ENCODE measurements around the gene NRAP.

Gene NRAP

DNA sequence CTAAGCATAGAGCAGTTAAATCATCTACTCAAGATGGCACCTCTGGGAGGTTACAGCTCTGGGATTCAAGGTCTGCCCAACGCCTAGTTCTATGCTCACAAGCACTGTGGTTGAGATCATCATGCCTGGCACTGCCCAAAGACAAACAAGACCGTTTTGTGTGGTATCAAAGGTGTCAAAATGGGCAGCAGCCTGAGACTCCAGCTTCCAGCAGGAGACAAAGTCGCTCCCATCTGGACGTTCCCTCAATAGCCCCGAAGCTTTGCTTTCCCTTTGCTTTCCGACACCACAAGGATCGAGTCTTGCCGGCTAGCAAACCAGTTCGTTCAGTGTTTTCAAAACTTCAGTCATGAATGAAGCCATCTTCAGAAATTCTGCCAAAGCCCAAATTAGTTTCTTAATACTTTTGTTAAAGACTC, 105.9 kb downstream of the NRAP start:
- no peak for FAIRE-seq

DNA sequence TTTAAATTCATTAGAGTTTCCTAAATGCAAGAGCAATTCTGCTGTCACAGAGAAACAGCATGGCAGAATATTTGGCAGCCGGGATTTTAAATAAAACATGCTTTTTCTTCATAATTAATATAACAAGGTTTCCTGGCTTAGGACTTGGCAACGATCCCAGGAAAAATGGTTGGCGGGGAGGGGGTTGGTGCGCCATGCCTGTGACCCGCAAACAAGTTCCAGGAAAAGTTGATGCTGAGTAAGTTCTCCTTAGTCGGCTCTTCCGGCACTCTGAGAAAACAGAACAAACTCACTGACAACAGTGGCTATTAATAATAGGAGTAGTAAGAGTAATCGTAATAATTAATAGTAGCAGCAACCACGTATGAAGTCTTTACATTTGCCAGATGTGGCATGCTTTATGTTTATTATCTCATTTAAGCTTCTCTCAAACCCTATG, 106.4 kb downstream of the NRAP start:
- FAIRE-seq, result no peak

DNA sequence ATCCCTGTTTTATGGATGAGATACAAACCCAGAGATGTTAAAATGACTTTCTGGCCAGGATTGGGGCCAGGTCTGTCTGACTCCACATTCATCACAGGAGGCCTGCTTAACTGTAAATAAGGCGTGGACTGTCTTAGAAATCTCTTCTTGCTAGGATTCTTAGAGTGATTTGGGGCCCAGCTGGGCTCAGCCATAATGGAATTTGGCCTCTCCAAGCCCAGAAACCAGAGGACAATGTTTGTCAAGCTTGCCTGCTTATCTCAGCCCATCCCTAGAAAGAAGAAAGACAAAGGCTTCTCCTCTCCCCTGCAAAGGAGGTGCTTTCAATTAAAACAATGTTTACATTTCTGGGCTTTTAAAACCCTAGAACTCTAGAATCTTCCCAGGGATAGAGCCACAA, 108.1 kb downstream of the NRAP start:
- FAIRE-seq, result no peak

DNA sequence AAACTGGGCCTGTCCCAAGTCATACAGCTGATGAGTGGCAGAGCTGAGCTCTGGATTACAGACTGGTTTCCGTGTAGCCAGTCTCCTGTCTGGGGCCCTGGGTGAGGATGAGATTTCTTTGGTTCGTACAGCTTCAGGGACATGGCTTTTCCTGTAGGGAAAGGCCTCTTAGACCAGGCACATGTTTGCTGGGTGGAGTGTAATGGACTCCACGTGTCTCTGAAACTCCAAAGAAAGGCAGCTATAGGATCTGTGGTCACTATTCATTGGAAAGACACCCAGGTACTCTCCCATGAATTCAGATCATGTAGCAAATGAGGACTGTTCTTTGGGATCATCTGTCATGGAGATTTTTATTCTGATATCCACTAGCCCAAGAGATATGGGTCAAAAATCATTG, 108.6 kb downstream of the NRAP start:
- no peak for FAIRE-seq

- no peak for FAIRE-seq
Observed at GRCh38 chr10:113554214-113554613, 109.6 kb downstream of the NRAP start.

DNA sequence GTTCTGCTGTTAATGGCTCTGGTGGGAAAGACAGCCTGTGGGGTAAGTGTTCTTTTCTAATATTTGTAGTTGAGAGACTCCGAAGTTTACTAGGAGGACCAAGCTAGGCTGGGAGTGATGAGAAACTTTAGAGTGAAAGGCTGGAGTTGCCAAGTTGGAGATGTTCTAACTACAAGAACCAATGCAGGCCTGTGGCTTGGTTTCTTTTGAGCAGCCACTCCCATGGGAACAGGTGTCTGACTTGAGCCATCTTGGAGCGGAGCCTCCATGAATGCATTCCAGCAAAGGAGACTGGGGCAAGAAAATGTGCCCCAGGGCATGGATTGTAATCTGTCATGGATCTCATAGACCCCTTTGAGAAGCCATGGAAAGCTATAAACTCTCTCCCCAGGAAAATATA, 110.7 kb downstream of the NRAP start:
- FAIRE-seq, result no peak

GRCh38 chr10:113552701-113553100, 111.1 kb downstream of the NRAP start, which contains the start of gene HABP2:
Gene HABP2, plus strand, starts transcription at chr10:113553053. Its CDS starts 69 bp downstream, at chr10:113553122.
- FAIRE-seq, result no peak

DNA sequence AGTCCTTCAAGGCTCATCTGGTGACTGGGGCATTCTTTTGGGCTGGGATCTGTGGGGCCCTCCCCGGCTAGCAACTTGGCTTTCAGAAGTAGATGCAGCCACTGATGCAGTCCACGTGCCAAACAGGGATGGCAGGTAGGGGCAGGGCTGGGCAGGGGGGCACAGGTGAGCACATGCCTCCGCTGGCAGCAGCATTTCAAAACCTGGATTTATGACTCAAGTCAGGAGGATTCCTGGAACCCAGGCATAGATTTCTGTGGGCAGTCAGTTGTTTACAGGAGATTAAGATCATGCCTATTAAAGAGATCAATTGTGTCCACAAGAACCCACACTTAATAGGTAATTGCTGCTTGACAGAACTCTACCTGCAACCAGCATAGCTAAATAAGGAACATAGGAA, 111.8 kb downstream of the NRAP start:
- FAIRE-seq, result no peak

DNA sequence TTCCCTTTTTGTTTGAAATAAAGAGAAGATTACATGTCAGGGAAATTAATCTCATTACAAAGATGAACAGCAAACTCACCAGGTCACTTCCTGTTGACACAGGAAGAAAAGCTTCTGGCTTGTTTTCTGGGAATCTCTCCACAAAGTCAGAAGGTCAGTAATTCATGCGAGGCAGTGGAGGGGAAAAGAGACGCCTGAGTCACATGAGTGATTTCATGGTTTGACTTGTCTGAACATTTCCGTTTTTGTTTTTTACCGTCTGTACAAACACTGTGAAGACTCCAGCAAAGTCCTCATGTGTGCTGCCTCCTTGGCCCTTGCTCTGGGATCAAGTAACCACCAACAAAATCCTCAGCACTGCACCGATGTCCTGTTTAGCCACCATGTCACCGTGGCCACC, 113.5 kb downstream of the NRAP start:
- FAIRE-seq, result no peak

- no peak for FAIRE-seq
Observed at GRCh38 chr10:113549856-113550255, 114.0 kb downstream of the NRAP start.

DNA sequence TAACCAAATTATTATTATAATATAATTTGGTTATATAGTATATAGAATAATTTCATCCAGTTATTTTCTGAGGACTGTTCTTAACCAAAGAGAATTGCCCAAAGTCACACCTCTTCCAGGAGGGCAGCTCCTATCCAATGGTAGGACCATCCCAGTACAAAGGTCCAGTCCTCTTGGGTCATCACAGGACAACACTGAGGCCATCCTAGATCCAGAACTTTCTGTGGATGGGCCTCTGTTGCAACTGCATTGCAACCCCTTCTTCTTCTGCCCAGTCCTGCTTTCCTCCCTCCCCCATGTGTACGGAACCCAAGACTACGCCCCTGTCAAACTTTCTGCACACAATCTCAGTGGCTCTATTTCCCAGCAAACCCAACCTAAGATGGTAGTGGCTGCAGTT, 116.4 kb downstream of the NRAP start:
- no peak for FAIRE-seq

GRCh38 chr10:113544392-113544791, 119.4 kb downstream of the NRAP start:
- FAIRE-seq, result no peak

- FAIRE-seq, result no peak
Observed at GRCh38 chr10:113543107-113543955, 120.5 kb downstream of the NRAP start.

GRCh38 chr10:113541549-113541927, 122.3 kb downstream of the NRAP start:
- FAIRE-seq, result no peak

- FAIRE-seq, result no peak
Observed at GRCh38 chr10:113540845-113541548, 122.8 kb downstream of the NRAP start.

DNA sequence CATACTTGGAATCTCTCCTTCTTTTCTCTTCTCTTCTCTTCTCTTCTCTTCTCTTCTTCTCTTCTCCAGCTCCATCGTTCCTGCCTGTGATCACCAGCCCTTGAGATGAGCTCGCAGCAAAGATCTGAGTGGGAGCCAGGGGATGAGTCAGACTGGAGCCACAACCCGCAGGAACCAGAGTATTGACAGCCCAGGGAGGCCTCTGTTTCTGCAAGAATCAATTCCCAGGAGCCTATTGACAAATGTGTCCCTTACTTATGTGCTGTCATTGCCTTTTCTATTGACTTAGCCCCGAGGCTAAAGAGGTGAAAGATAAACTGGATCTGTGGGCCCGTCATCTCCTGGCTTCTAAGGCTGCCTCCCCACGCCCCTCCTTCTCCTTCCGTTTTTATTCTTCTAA, 124.1 kb downstream of the NRAP start:
- FAIRE-seq, result no peak

Data from TTC549 (cell line).